Testis (tissue), 2 donors: Measurements from ENCODE around the gene CNTN5.

Source experiments
- POLR2A ChIP-seq: fragments of 450-650 bp; IDR thresholded peaks from one replicate; pipeline ENCODE4 v1.6.1; 2017; ENCODE audit warnings: antibody characterized with exemption, mild to moderate bottlenecking, moderate library complexity
- TF ChIP-seq, protein P1 (sequence below), 3 experiments: fragments of 450-650 bp in 2 of 3; fragments of 200-600 bp in 1 of 3; sonication (generic) in 1 of 3; IDR thresholded peaks; one replicate each; pipeline ENCODE4 v1.5.1; 2016 to 2019; ENCODE audit warnings: antibody characterized with exemption in 3 of 3, mild to moderate bottlenecking in 2 of 3, moderate library complexity in 1 of 3

DNA sequence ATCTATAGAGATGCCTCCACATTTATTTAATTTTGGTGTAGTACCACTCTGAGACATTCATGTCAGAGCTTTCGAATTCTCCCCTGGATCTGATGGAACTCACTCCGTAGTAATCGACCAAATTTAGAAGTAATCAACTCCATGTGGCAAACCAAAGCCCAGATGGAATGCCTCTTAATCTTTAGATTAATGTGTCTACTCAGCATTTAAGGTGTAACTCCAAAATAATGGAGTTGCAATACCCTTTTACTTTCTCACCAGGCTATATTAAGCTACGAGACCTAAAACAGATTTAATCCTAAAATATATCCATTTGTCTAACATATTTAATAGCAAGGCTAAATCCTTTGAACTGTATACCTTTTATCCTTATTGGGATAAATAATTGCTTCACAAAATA is 473.3 kb downstream of the CNTN5 start:
- TF ChIP-seq, protein P1, sequence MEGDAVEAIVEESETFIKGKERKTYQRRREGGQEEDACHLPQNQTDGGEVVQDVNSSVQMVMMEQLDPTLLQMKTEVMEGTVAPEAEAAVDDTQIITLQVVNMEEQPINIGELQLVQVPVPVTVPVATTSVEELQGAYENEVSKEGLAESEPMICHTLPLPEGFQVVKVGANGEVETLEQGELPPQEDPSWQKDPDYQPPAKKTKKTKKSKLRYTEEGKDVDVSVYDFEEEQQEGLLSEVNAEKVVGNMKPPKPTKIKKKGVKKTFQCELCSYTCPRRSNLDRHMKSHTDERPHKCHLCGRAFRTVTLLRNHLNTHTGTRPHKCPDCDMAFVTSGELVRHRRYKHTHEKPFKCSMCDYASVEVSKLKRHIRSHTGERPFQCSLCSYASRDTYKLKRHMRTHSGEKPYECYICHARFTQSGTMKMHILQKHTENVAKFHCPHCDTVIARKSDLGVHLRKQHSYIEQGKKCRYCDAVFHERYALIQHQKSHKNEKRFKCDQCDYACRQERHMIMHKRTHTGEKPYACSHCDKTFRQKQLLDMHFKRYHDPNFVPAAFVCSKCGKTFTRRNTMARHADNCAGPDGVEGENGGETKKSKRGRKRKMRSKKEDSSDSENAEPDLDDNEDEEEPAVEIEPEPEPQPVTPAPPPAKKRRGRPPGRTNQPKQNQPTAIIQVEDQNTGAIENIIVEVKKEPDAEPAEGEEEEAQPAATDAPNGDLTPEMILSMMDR (IDR thresholded peaks at IDR 0.05), result no peak
- TF ChIP-seq POLR2A, result no peak
